B cell (primary cell): Measurements from ENCODE around the gene DYNLT2. TPM values are rescaled to one million over a fixed set of nuclear protein-coding genes. Genes with fewer than 3 reads are reported as not detected.

Experiments
- ATAC-seq: fragments of 200-7000 bp; cut with Tn5 transposase; one replicate; pipeline ENCODE4 v1.10.0; 2021; ENCODE audit warnings: low read depth, mild to moderate bottlenecking, moderate number of reproducible peaks, moderate library complexity
- CTCF ChIA-PET: fragments of 350-600 bp; sonication (Branson Sonifier 250); formaldehyde crosslinking; loops from one replicate; lab custom pipeline; 2021; ENCODE audit warnings: antibody characterized with exemption, inconsistent platforms; lab: Charles Lee
- POLR2A ChIA-PET: fragments of 350-600 bp; sonication (Branson Sonifier 250); formaldehyde crosslinking; loops from one replicate; lab custom pipeline; 2021; ENCODE audit warnings: antibody characterized with exemption; lab: Charles Lee
- DNase-seq: peaks from one replicate; pipeline ENCODE4 v3.0.0; 2013
- H2AFZ ChIP-seq: 2 replicates; pipeline ENCODE4 v1.6.1; 2012; ENCODE audit warnings: mild to moderate bottlenecking, low read depth, low read length; ENCODE audit not compliant: insufficient read depth, poor library complexity, severe bottlenecking
- H3K27ac ChIP-seq, 2 donors: 1 replicate in 1 of 2; 2 replicates in 1 of 2; pipeline ENCODE4 v1.5.1; 2012 to 2013; ENCODE audit warnings: low read length in 2 of 2, mild to moderate bottlenecking in 2 of 2, moderate library complexity in 1 of 2
- H3K27me3 ChIP-seq, 4 experiments: fragments of 200-600 bp in 1 of 4; sonication (generic) in 1 of 4; replicated peaks in 1 of 4; 1 replicate in 2 of 4; 2 replicates in 2 of 4; pipeline versions ENCODE4 v1.6.1 to v1.7.0; 2013 to 2016; ENCODE audit warnings: low read length in 3 of 4, mild to moderate bottlenecking in 2 of 4, mixed read lengths in 1 of 4, moderate library complexity in 1 of 4; ENCODE audit not compliant: insufficient read depth in 4 of 4, control insufficient read depth in 3 of 4; ENCODE audit errors: control extremely low read depth in 1 of 4
- H3K36me3 ChIP-seq, 2 experiments: replicated peaks in 1 of 2; 1 replicate in 1 of 2; 2 replicates in 1 of 2; pipeline versions ENCODE4 v1.6.1 to v1.7.1; 2013; ENCODE audit warnings: low read length in 1 of 2; ENCODE audit not compliant: insufficient read depth in 2 of 2, control insufficient read depth in 1 of 2; ENCODE audit errors: control extremely low read depth in 1 of 2, extremely low read depth in 1 of 2
- H3K4me1 ChIP-seq, 2 donors: fragments of 200-600 bp in 1 of 2; sonication (generic) in 1 of 2; 1 replicate in 1 of 2; 2 replicates in 1 of 2; pipeline versions ENCODE4 v1.5.1 to v1.6.1; 2013 to 2017; ENCODE audit warnings: low read length in 2 of 2; ENCODE audit not compliant: control insufficient read depth in 2 of 2, insufficient read depth in 2 of 2
- H3K4me2 ChIP-seq: replicated peaks from 2 replicates; pipeline ENCODE3; 2012; ENCODE audit warnings: mild to moderate bottlenecking, low read depth, low read length; ENCODE audit not compliant: poor library complexity, severe bottlenecking
- H3K4me3 ChIP-seq, 5 experiments: fragments of 200-600 bp in 1 of 5; sonication (generic) in 1 of 5; 1 replicate in 3 of 5; 2 replicates in 2 of 5; pipeline versions ENCODE4 v1.5.1 to v1.7.0; 2011 to 2016; ENCODE audit warnings: low read length in 4 of 5, mild to moderate bottlenecking in 4 of 5, low read depth in 2 of 5, control low read depth in 1 of 5, moderate library complexity in 1 of 5; ENCODE audit not compliant: insufficient read depth in 1 of 5; ENCODE audit errors: control extremely low read depth in 1 of 5, extremely low read depth in 1 of 5
- H3K79me2 ChIP-seq: fragments of 200-600 bp; sonication (generic); one replicate; pipeline ENCODE4 v1.6.0; 2016; ENCODE audit warnings: low read length; ENCODE audit not compliant: control insufficient read depth, insufficient read depth
- H3K9ac ChIP-seq: fragments of 200-600 bp; sonication (generic); 2 replicates; pipeline ENCODE4 v1.6.1; 2017; ENCODE audit warnings: mild to moderate bottlenecking, low read length, moderate library complexity
- H3K9me3 ChIP-seq, 3 donors: one replicate each; pipeline versions ENCODE4 v1.6.1 to v1.7.1; 2013; ENCODE audit warnings: low read length in 2 of 3; ENCODE audit not compliant: control insufficient read depth in 2 of 3, insufficient read depth in 1 of 3; ENCODE audit errors: control extremely low read depth in 1 of 3
- H4K20me1 ChIP-seq: 2 replicates; pipeline ENCODE4 v1.6.0; 2012; ENCODE audit warnings: mild to moderate bottlenecking, low read length; ENCODE audit not compliant: insufficient read depth, control insufficient read depth, poor library complexity, severe bottlenecking
- H3K27ac Mint-ChIP-seq: one replicate; pipeline ENCODE4 v1.8.0; 2021; ENCODE audit warnings: mixed read lengths
- H3K27me3 Mint-ChIP-seq: one replicate; pipeline ENCODE4 v1.8.0; 2021; ENCODE audit warnings: mixed read lengths
- H3K4me1 Mint-ChIP-seq: one replicate; pipeline ENCODE4 v1.8.0; 2021; ENCODE audit warnings: mixed read lengths
- H3K4me3 Mint-ChIP-seq: one replicate; pipeline ENCODE4 v1.8.0; 2021; ENCODE audit warnings: mixed read lengths
- H3K9me3 Mint-ChIP-seq: one replicate; pipeline ENCODE4 v1.8.0; 2022; ENCODE audit warnings: mixed read lengths; ENCODE audit not compliant: insufficient read depth
- CTCF ChIP-seq: fragments of 200-600 bp; IDR thresholded peaks from one replicate; pipeline ENCODE4 v1.8.0; 2022; ENCODE audit warnings: antibody characterized with exemption, mild to moderate bottlenecking
- EZH2 ChIP-seq: IDR thresholded peaks from 2 replicates; pipeline ENCODE4 v1.6.1; 2012; ENCODE audit warnings: borderline replicate concordance, low read depth, mild to moderate bottlenecking, moderate library complexity, low read length; ENCODE audit not compliant: insufficient read depth, poor library complexity, severe bottlenecking
- WGBS: methylation state at CpG from one replicate; pipeline ENCODE4 v1.1.5; 2013; ENCODE audit warnings: missing lambda C conversion rate; ENCODE audit not compliant: insufficient coverage; 5-methylcytosine and 5-hydroxymethylcytosine counted together
- intact Hi-C: fragments of 100-400 bp; cut with micrococcal nuclease; formaldehyde crosslinking; loops from one replicate; pipeline ENCODE4 v1.10.0; 2022
- polyA plus RNA-seq: library from polyadenylated mRNA; depleted of rRNA; stranded (reverse); fragments of >200 nt; gene quantifications from 2 replicates; pipeline ENCODE4 v1.2.3, GENCODE V29; 2012
- total RNA-seq, 2 donors: library from RNA; stranded (reverse); fragments of 120-200 nt in 1 of 2; gene quantifications; 1 replicate in 1 of 2; 2 replicates in 1 of 2; pipeline versions ENCODE4 v1.2.3 to v1.2.4, GENCODE V29; 2013 to 2022

DYNLT2 gene
- total and polyA plus RNA-seq, 2 donors (not counting 1 experiment from before 2014, with no cell fraction given) = 2.4 to 7.2 TPM

- 95% methylated on average over 5 of the region's 7 CpGs for WGBS
- POLR2A ChIA-PET = no interaction called here
Observed at GRCh38 chr6:169787797-169788196, 36.4 kb upstream of the DYNLT2 start.

GRCh38 chr6:169786349-169786748, 35.0 kb upstream of the DYNLT2 start:
- no peak overlapping the region for H3K4me2 ChIP-seq
- intact Hi-C loops = no loop called here
- Mint-ChIP-seq H3K27ac (no peak overlapping the region), H3K9me3 (no peaks in the 10 kb centered on the region), H3K4me1 (peaks cover 14% of the 10 kb centered on the region), H3K4me3 (no peak overlapping the region), H3K27me3 (peaks cover 14% of the 10 kb centered on the region)
- ChIA-PET POLR2A (no interaction called here), CTCF (no interaction called here)
- peaks cover 0 to 23% (median 5%) of the 10 kb centered on the region in 4 experiments for H3K27me3 ChIP-seq
- no peak overlapping the region for H3K9ac ChIP-seq
- no peak overlapping the region for H3K27ac ChIP-seq
- TF ChIP-seq CTCF (no peak), EZH2 (no peak)
- H3K4me1 ChIP-seq = peaks cover 9 to 16% of the 10 kb centered on the region in 2 donors
- H4K20me1 ChIP-seq = no peaks in the 10 kb centered on the region
- no peaks in the 10 kb centered on the region for H3K36me3 ChIP-seq
- no peak overlapping the region for H3K4me3 ChIP-seq
- no peaks in the 10 kb centered on the region for H3K79me2 ChIP-seq
- no peak for DNase-seq
- 97% methylated on average over 4 of the region's 5 CpGs for WGBS
- no peaks in the 10 kb centered on the region for H3K9me3 ChIP-seq
- no peak for ATAC-seq
- no peak overlapping the region for H2AFZ ChIP-seq

More at GRCh38 chr6:169787797-169788196, 36.4 kb upstream of the DYNLT2 start:
- Mint-ChIP-seq H3K27me3 (peaks cover 26% of the 10 kb centered on the region), H3K27ac (no peak overlapping the region), H3K4me3 (no peak overlapping the region), H3K4me1 (peaks cover 14% of the 10 kb centered on the region), H3K9me3 (no peaks in the 10 kb centered on the region)
- TF ChIP-seq CTCF (no peak), EZH2 (no peak)
- no peak overlapping the region for H3K4me3 ChIP-seq
- H3K4me2 ChIP-seq = no peak overlapping the region
- H2AFZ ChIP-seq = no peak overlapping the region
- H4K20me1 ChIP-seq = no peaks in the 10 kb centered on the region
- no peaks in the 10 kb centered on the region for H3K9me3 ChIP-seq
- ATAC-seq (no peak), DNase-seq (no peak)
- no peaks in the 10 kb centered on the region for H3K79me2 ChIP-seq
- H3K9ac ChIP-seq = no peak overlapping the region
- peaks cover 0 to 37% (median 8%) of the 10 kb centered on the region in 4 experiments for H3K27me3 ChIP-seq
- H3K4me1 ChIP-seq = peaks cover 9 to 16% of the 10 kb centered on the region in 2 donors
- intact Hi-C loops = no loop called here
- no peaks in the 10 kb centered on the region for H3K36me3 ChIP-seq
- CTCF ChIA-PET = interaction anchor here (1.0 kb wide), 1 partner anchor 18 kb away, joined by 3 read pairs; no protein-coding TSS in a partner anchor
- no peak overlapping the region for H3K27ac ChIP-seq
